H1 (cell line): ENCODE measurements around the gene IL26. TPM values are rescaled to one million over a fixed set of nuclear protein-coding genes. Genes with fewer than 3 reads are reported as not detected.

ENCODE experiments used
- CTCF ChIA-PET: fragments of 300-600 bp; sonication (Branson Sonifier 250); formaldehyde crosslinking; loops from one replicate; lab custom pipeline; 2021; ENCODE audit not compliant: partially characterized antibody; lab: Charles Lee
- POLR2A ChIA-PET: fragments of 300-600 bp; sonication (Branson Sonifier 250); formaldehyde crosslinking; loops from one replicate; lab custom pipeline; 2021; ENCODE audit warnings: inconsistent platforms; ENCODE audit not compliant: partially characterized antibody; lab: Charles Lee
- DNase-seq, 2 experiments: peaks; one replicate each; pipeline versions ENCODE4 v3.0.0 to v3.0.0-alpha.2; 2010 to 2022; ENCODE audit warnings: low spot score in 2 of 2, low read depth in 1 of 2, mixed read lengths in 1 of 2
- FAIRE-seq: peaks from 2 replicates; lab custom pipeline; 2011; peaks lifted over from hg19 to GRCh38; lab: Jason Lieb, UNC
- H2AFZ ChIP-seq: 2 replicates; pipeline ENCODE4 v1.8.1; 2012; ENCODE audit warnings: low read length, inconsistent platforms
- H2AK5ac ChIP-seq: 2 replicates; pipeline ENCODE4 v1.6.1; 2013; ENCODE audit warnings: low read depth, low read length
- H2BK120ac ChIP-seq: replicated peaks from 2 replicates; pipeline ENCODE3; 2013; ENCODE audit warnings: low read depth, low read length, inconsistent platforms
- H2BK12ac ChIP-seq: 2 replicates; pipeline ENCODE4 v1.6.1; 2013; ENCODE audit warnings: low read depth, low read length
- H2BK15ac ChIP-seq: 2 replicates; pipeline ENCODE4 v1.6.1; 2013; ENCODE audit warnings: low read length
- H2BK20ac ChIP-seq: 2 replicates; pipeline ENCODE4 v1.6.1; 2013; ENCODE audit warnings: low read length
- H2BK5ac ChIP-seq: 2 replicates; pipeline ENCODE4 v1.6.1; 2013; ENCODE audit warnings: low read depth, low read length
- H3K14ac ChIP-seq: 2 replicates; pipeline ENCODE4 v1.6.1; 2013; ENCODE audit warnings: inconsistent platforms; ENCODE audit not compliant: insufficient read length
- H3K18ac ChIP-seq: 2 replicates; pipeline ENCODE4 v1.6.1; 2013; ENCODE audit warnings: low read length; ENCODE audit errors: extremely low read depth
- H3K23ac ChIP-seq: 2 replicates; pipeline ENCODE4 v1.6.1; 2013; ENCODE audit warnings: inconsistent platforms; ENCODE audit not compliant: insufficient read length
- H3K23me2 ChIP-seq: 2 replicates; pipeline ENCODE4 v1.6.1; 2013; ENCODE audit warnings: low read depth, low read length
- H3K27ac ChIP-seq: 2 replicates; pipeline ENCODE4 v1.6.1; 2011; ENCODE audit warnings: low read depth, low read length, inconsistent platforms
- H3K27me3 ChIP-seq, 4 experiments: replicated peaks in 1 of 4; 1 replicate in 1 of 4; 2 replicates in 3 of 4; pipeline versions ENCODE4 v1.6.1 to v1.8.1; 2011 to 2013; ENCODE audit warnings: low read length in 3 of 4, mild to moderate bottlenecking in 3 of 4, inconsistent platforms in 2 of 4, mixed read lengths in 2 of 4, moderate library complexity in 1 of 4; ENCODE audit not compliant: control insufficient read depth in 3 of 4, insufficient read depth in 3 of 4; ENCODE audit errors: extremely low read depth in 1 of 4
- H3K36me3 ChIP-seq, 4 experiments: 2 replicates each; pipeline versions ENCODE4 v1.6.1 to v1.8.1; 2011 to 2013; ENCODE audit warnings: mild to moderate bottlenecking in 4 of 4, low read length in 3 of 4, moderate library complexity in 2 of 4, control low read depth in 1 of 4, inconsistent platforms in 1 of 4; ENCODE audit not compliant: insufficient read depth in 4 of 4, control insufficient read depth in 2 of 4
- H3K4ac ChIP-seq: replicated peaks from 2 replicates; pipeline ENCODE3; 2013; ENCODE audit warnings: low read length, low read depth, mixed read lengths, inconsistent platforms; ENCODE audit not compliant: insufficient read length
- H3K4me1 ChIP-seq, 4 experiments: replicated peaks in 1 of 4; 1 replicate in 1 of 4; 2 replicates in 3 of 4; pipeline versions ENCODE4 v1.6.1 to v1.8.1; 2011 to 2013; ENCODE audit warnings: low read length in 3 of 4, inconsistent platforms in 2 of 4, mixed read lengths in 1 of 4; ENCODE audit not compliant: insufficient read depth in 4 of 4, control insufficient read depth in 3 of 4
- H3K4me2 ChIP-seq, 2 experiments: 2 replicates each; pipeline versions ENCODE4 v1.6.1 to v1.8.1; 2011 to 2013; ENCODE audit warnings: low read depth in 2 of 2, low read length in 2 of 2, control low read depth in 1 of 2, inconsistent platforms in 1 of 2, mild to moderate bottlenecking in 1 of 2; ENCODE audit not compliant: insufficient read depth in 1 of 2
- H3K4me3 ChIP-seq, 4 experiments: fragments of 200-600, 300-600 bp in 1 of 4; sonication (generic), shearing (Covaris generic), sonication (Bioruptor Twin) in 1 of 4; 2 replicates each; pipeline versions ENCODE4 v1.5.1 to v1.8.1; 2011 to 2016; ENCODE audit warnings: low read length in 4 of 4, low read depth in 3 of 4, control low read depth in 2 of 4, inconsistent platforms in 2 of 4, mild to moderate bottlenecking in 2 of 4, mixed read lengths in 1 of 4, moderate library complexity in 1 of 4; ENCODE audit not compliant: insufficient read depth in 2 of 4; ENCODE audit errors: extremely low read depth in 1 of 4
- H3K56ac ChIP-seq: replicated peaks from 2 replicates; pipeline ENCODE3; 2013; ENCODE audit warnings: low read depth, mild to moderate bottlenecking, mixed read lengths, low read length, inconsistent platforms; ENCODE audit not compliant: insufficient read length
- H3K79me1 ChIP-seq: 2 replicates; pipeline ENCODE4 v1.6.1; 2013; ENCODE audit warnings: low read depth, low read length, control low read depth
- H3K79me2 ChIP-seq, 2 experiments: 2 replicates each; pipeline versions ENCODE4 v1.6.1 to v1.8.1; 2012 to 2013; ENCODE audit warnings: low read length in 2 of 2, mild to moderate bottlenecking in 2 of 2, inconsistent platforms in 1 of 2; ENCODE audit not compliant: insufficient read depth in 2 of 2, control insufficient read depth in 1 of 2
- H3K9ac ChIP-seq, 4 experiments: replicated peaks in 1 of 4; 1 replicate in 1 of 4; 2 replicates in 3 of 4; pipeline versions ENCODE4 v1.6.1 to v1.8.1; 2011 to 2013; ENCODE audit warnings: low read depth in 3 of 4, low read length in 3 of 4, control low read depth in 2 of 4, mild to moderate bottlenecking in 2 of 4, moderate library complexity in 2 of 4, inconsistent platforms in 1 of 4; ENCODE audit errors: extremely low read depth in 1 of 4
- H3K9me3 ChIP-seq, 2 experiments: 2 replicates each; pipeline versions ENCODE4 v1.6.1 to v1.8.1; 2012 to 2013; ENCODE audit warnings: mild to moderate bottlenecking in 2 of 2, moderate library complexity in 2 of 2, control low read depth in 1 of 2, inconsistent platforms in 1 of 2, low read depth in 1 of 2, low read length in 1 of 2, mixed read lengths in 1 of 2; ENCODE audit not compliant: insufficient read depth in 2 of 2
- H4K20me1 ChIP-seq, 2 experiments: replicated peaks in 1 of 2; 2 replicates each; pipeline versions ENCODE3 to v1.8.1; 2011 to 2013; ENCODE audit warnings: inconsistent platforms in 2 of 2, low read length in 2 of 2, mild to moderate bottlenecking in 1 of 2; ENCODE audit not compliant: insufficient read depth in 2 of 2, control insufficient read depth in 1 of 2
- H4K5ac ChIP-seq: 2 replicates; pipeline ENCODE4 v1.6.1; 2013; ENCODE audit warnings: low read length, low read depth, mixed read lengths, inconsistent platforms; ENCODE audit not compliant: insufficient read length
- H4K8ac ChIP-seq: 2 replicates; pipeline ENCODE4 v1.8.0; 2013; ENCODE audit warnings: mild to moderate bottlenecking, moderate library complexity, low read length, inconsistent platforms; ENCODE audit not compliant: insufficient read depth; ENCODE audit errors: extremely low read depth
- H4K91ac ChIP-seq: replicated peaks from 2 replicates; pipeline ENCODE3; 2013; ENCODE audit warnings: low read length, mixed read lengths, inconsistent platforms; ENCODE audit not compliant: insufficient read length
- KDM4A ChIP-seq: IDR thresholded peaks from one replicate; pipeline ENCODE4 v1.7.1; 2012; ENCODE audit warnings: low read depth, mild to moderate bottlenecking, moderate library complexity, low read length, inconsistent platforms; ENCODE audit not compliant: severe bottlenecking
- polyA plus RNA-seq, 7 experiments: library from polyadenylated mRNA; depleted of rRNA in 3 of 7; stranded (reverse) in 5 of 7; unstranded in 2 of 7; fragments of >200 nt in 5 of 7; fragments of 200-250 nt in 2 of 7; gene quantifications; 1 replicate in 5 of 7; 2 replicates in 1 of 7; 4 replicates in 1 of 7; pipeline versions ENCODE4 v1.2.1 to v1.2.3, GENCODE V29; 2011 to 2013; ENCODE audit warnings: missing spikeins in 2 of 7, mixed read lengths in 2 of 7
- total RNA-seq: library from RNA; stranded (reverse); fragmentation: NEBNext Ultra II Directional; extraction: Animal tissue kit (Norgen Biotek cat#: 25700); gene quantifications from 2 replicates; pipeline ENCODE4 v1.2.1, GENCODE V29; 2021

IL26 gene
- total and polyA plus RNA-seq, 2 of the 8 experiments (the other 6 are each of a cell fraction or from before 2014, with no cell fraction given): not detected

- Histone ChIP-seq H4K20me1 (no peaks in the 10 kb centered on the region), H3K79me1 (no peaks in the 10 kb centered on the region), H3K14ac (no peak overlapping the region), H4K91ac (no peak overlapping the region), H3K18ac (no peak overlapping the region), H3K9ac (no peak overlapping the region), H3K23ac (no peak overlapping the region), H4K8ac (no peak overlapping the region), H3K4ac (no peak overlapping the region), H3K4me2 (no peak overlapping the region), H3K27me3 (no peaks in the 10 kb centered on the region), H2BK20ac (no peak overlapping the region), H2BK120ac (no peak overlapping the region), H3K79me2 (no peaks in the 10 kb centered on the region), H3K4me3 (no peak overlapping the region), H2BK5ac (no peak overlapping the region), H3K9me3 (no peaks in the 10 kb centered on the region), H2BK12ac (no peak overlapping the region), H3K27ac (no peak overlapping the region), H4K5ac (no peak overlapping the region), H3K36me3 (no peaks in the 10 kb centered on the region), H2AFZ (no peak overlapping the region), H3K56ac (no peak overlapping the region), H2BK15ac (no peak overlapping the region), H3K23me2 (no peaks in the 10 kb centered on the region), H2AK5ac (no peak overlapping the region), H3K4me1 (no peaks in the 10 kb centered on the region)
- TF ChIP-seq KDM4A: no peak
- FAIRE-seq (no peak), DNase-seq (no peak)
- CTCF ChIA-PET: interaction anchor here (0.7 to 2.9 kb wide), 2 partner anchors 18 to 62 kb away, joined by 4 to 21 read pairs; partner anchors contain the start of gene IFNG
- POLR2A ChIA-PET: no interaction called here
These were observed 49.4 kb downstream of the IL26 start for GRCh38 chr12:68176257-68176656.
